ENCODE results near the gene MDM4.
"Not testable (repeated sequence)": the region's sequence is repeated elsewhere in the genome, so short reads cannot be mapped to it uniquely, and the experiment has no call there.

Gene MDM4

DNA sequence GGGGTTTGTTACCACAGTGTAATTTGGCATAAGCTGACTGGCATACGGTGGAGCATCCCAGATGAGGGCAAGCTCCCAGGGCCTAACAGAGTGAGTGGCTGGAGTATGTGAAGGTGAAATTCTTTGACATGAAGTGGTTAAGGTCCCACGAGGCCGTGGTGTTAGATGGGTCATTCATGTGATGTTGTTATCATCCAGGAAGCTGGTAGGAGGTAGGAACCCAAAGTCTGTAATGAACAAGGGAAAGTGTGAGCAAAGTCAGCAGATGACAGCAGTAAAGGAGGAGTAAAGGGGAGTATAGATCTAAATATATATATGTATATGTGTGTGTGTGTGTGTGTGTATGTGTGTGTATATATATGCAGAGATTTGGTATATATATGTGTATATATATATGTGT, 47.6 kb downstream of the MDM4 start:
- DNase-seq: no peak

DNA sequence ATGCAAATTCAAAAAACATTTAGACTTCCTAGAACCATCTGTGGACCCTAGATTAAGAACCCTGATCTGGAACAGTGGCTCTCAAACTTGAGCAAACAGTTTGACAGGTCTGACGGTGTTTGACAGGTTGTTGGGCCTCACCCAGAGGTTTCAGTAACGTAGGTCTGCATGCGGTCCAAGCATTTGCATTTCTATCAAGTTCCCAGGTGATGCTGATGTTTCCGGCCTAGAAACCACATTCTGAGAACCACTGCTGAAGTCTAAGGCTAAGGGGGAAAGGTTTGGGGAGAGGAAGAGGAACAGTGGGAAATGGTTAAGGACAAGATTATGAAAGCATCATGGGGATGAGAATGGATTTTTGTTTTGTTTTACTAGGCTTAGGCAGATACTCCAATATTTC, 48.6 kb downstream of the MDM4 start:
- peak; percentile 42 for DNase-seq

DNA sequence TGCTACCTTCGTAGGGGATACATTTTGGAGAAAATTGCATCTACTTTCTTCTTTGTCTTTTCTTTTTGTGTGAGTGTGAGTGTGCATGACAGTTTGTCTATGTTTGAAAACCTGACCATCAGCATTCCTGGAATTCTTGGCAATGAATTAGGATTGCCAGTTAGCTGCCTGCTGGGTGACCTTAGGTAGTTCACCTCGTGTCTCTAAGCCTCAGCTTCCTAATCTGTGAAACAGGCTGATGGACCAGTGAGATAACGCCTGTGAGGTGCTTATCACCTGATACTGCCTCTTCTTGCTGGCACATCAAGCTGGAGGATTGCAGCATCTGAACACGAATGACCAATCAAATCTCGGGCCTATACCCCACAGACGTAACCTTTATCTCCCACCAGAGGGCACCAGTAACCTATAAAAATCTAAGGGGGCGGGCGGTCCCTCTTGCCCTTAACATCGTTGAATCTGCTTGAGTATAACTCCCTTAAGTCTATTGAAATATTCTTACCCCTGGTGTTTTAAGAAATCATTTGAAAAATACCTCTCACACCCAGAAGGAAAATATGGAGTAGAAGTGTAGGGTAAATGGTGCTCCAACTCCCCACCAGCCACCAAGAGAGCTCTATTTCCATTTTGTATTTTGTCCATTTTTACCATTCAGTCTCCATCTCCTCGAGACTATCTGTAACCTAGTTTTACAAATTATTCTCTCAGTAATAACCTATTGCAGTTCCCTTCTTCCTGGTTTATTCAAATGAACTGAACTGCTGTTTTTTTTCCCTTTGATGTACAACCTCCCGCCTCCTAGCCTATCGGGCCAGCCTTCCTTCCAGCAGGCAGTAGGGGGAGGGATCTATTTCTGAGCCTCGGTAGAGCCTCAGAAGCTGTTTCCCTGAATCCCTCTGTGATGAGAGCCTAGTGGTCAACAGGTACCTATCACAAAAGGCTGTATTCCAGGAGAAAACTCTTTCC, 49.7 kb downstream of the MDM4 start:
- peak; percentile 70 for DNase-seq

DNA sequence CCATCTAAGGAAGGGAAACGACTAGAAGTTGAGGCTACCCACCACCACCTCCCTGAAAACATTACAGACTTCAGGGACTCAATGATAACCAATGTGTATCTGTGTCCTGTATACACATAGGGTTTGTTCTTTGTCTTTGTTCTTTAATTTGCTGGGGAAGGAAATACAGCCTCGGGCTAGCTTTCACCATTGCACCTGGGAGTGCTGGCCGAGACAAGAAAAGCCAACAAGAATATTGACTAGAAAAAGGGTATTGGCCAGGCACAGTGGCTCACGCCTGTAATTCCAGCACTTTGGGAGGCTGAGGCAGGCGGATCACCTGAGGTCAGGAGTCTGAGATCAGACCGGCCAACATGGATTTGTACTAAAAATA, 50.4 kb downstream of the MDM4 start:
- no peak for DNase-seq

DNA sequence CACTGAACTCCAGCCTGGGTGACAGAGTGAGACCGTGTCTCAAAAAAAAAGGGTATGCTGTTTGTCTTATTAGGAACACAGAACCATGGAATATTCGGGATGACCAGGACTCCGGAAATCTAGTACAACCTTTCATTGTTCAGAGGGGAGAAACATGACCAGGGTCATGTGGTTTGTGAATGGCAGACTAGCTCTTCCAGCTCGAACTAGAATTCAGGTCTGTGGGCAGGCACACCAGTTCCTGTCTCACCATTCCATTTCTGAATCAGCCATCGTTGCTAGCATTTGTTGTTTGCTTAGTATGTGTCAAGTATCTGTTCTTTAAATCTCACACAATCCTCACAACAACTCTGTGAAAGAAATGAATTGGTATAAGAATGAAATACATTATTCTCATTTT, 50.9 kb downstream of the MDM4 start:
- no peak for DNase-seq

DNA sequence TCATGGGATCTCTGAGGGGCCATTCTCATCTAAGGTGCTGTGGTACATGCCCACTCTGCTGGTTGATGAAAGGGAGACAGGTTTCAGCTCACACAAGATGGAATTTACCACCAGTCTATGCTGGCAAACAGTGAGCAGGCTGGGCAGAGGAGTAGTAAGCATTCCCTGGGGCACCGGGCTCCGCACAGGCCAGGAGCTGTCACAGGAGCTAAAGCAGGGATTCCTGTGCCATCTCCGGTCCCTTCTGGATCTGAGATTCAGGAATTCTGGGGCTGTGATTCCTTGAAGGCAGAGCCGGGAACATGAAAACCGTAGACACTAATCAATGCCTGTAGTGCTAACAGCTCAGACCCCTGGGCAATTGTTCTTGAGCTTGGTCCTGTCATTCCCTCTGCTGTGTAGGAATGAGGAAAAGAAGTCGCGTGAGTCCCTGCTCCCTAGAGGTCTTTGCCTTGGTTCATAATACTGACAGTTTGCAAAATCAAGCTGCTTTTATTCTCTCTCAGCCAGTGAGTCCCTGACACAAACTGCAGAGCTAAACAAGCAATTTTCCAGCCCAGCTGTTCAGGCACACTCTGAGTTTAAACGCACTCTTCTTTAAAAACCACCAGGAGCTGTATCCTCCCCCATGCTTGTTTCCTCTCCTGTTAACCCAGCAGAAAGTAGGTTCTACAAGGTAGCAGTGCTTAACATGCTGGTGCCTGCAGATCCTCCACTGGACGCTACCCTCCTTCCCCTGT, 52.5 kb downstream of the MDM4 start:
- no peak for DNase-seq

DNA sequence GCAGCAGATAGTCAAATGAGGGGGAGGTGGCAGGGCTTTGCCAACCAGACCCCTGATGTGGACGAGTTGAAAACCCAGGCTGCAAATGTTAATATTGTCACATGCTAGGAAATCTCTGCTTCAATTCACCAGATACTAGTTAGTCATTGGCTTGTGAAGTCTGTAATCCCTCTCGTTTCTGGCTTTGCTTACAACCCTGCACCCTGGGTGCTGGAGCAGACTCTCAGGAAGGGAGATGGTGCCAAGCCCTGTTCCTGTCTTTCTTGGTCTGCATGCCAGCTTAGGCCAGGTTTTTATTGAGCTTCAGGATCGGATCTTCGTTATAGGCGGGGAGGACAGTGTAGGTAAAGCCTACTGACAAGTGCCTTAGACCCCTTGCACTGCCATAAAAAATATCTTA, 53.3 kb downstream of the MDM4 start:
- DNase-seq: no peak

DNA sequence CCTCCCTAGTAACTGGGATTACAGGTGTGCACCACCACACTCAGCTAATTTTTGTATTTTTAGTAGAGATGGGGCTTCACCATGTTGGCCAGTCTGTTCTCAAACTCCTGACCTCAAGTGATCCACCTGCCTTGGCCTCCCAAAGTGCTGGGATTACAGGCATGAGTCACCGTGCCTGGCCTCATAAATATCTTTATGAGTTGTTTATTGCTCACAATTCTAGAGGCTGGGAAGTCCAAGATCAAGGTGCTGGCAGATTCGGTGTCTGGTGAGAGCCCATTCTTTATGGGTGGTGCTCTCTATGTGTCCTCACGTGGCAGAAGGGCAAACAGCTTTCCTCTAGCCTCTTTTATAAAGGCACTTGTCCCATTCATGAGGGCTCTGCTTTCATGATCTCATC, 53.8 kb downstream of the MDM4 start:
- DNase-seq: not testable (repeated sequence)

DNA sequence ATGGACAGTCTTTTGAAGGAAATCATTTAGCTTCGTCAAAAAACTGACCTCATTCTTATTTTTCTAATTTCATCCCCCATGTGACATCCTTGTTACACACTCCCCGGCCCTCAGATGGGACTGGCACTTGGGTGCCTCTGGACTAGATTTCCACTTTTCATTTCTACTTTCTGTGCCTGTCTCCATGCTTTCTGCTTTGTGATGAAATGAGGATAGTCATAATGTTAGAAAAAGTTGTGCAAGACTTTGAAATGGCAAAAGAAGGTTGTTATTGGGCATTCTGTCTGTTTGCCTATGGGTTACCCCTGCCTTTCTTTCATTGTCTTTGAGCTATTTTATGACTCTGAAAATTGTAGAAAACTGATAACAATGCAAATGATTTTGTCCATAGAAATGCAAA, 54.9 kb downstream of the MDM4 start:
- no peak for DNase-seq

DNA sequence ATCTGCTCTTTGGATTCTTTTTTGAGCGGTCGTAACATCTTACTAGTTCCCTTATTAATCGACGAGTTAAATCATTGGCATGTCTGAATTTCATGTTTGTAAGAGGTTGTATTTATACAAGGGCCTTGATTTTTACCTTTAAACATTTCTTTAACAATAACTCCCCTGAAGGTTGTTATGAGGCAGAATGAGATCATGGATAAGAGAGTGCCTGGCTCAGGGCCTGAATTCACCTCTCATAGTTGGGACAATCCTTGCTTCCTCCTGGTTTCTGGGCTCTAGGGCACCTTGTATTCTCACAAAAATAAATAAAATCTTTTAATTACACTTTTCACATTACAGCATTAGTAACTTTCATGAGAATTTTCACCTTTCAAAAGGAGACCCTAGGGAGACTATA, 55.4 kb downstream of the MDM4 start:
- DNase-seq: no peak

DNA sequence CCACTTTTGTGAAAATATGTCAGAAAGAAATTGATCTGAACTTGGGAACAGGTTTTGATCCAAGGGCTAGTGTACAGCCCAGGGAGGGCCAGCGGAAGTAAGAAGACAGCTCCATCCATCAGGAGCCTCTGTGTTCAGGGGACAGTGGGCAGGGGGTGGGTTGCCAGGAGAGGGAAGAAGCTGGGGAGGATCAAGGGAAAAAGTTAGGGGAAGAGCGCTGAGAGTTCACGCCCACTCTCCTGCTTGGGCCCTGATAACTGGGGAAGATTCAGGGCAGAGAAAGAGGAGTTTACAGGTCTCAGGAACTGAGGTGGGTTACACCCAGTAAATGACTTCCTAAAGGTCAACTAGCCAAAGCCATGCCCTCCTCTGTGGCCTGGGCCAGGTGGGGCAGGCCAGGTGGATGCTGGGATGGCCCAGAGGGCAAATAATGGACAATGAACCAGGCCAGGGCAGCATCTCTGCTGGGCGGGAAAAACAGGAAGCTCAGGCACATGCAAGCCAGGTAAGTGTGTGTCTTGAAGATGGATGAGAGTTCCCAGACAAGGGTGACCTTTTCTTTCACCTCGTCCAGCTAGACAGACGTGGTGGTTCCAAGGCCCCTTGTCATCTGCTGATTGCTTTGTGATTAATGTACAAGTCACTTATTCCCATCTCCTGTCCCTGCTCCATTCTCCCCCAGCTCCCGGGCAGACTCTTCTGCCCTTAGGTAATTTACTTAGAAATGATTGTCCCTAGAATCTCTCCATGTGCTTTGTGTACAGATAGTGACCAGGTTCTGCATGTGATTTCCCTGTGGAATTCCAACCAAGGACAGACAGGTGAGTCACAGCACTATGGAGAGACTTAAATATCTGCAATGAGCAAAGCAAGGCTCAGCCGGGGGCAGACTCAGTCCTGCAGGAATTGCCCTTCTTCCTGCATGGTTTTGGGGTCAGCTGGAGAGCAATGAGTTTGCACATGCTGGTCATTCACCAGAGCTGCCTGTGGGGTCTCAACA, 57.0 kb downstream of the MDM4 start:
- no peak for DNase-seq

DNA sequence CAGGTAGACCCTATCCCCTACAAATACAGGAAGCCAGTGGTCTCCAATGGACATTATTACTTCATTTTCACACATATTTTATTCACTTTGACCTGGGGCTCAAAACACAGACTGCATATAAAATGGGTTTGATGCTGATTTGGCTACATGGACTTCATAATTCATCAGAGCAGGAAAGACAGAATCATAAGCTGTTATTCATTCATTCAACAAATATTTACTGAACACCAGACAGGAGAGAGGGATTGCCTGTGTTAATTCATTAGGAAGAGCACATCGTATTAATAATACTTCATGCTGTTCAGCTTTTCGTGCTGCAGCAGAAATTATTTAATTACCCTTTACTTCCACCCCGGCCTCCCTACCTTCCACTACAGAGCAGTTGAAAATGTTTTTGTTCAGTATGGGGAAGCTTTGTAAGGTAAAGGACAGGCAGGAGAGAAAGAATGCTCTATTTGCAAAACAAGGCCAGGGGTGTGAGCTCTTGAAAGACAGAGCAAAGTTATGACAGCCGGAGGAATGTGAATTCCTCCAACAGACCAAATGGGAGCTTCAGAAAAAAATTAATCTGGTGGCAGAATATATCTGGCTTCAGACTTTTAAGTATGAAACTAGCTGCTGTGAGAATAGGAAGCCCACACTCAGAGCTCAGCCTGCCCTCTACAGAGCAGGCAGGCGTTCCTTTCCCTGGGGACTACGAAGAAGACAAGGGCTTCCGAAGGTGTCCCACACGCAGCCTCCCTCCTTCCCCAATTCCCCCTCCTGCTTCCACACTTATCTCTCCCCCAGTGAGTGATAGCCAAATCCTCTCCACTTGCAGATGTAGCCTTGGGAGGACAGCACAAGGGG, 58.0 kb downstream of the MDM4 start:
- no peak for DNase-seq

DNA sequence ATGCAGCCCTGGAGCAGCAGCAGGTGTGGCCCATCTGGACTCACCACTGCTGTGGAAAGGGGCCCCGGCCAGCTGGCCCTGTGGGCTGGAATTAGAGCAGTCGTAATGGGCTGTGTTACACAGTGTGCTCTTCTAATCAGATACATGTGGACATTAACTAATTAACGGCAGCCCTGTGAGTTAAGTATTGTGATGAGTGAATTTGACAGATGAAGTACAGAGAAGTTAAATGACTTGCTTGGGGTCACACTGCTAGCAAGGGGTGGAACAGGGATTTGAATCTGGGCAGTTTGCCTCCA, 58.6 kb downstream of the MDM4 start:
- no peak for DNase-seq

DNA sequence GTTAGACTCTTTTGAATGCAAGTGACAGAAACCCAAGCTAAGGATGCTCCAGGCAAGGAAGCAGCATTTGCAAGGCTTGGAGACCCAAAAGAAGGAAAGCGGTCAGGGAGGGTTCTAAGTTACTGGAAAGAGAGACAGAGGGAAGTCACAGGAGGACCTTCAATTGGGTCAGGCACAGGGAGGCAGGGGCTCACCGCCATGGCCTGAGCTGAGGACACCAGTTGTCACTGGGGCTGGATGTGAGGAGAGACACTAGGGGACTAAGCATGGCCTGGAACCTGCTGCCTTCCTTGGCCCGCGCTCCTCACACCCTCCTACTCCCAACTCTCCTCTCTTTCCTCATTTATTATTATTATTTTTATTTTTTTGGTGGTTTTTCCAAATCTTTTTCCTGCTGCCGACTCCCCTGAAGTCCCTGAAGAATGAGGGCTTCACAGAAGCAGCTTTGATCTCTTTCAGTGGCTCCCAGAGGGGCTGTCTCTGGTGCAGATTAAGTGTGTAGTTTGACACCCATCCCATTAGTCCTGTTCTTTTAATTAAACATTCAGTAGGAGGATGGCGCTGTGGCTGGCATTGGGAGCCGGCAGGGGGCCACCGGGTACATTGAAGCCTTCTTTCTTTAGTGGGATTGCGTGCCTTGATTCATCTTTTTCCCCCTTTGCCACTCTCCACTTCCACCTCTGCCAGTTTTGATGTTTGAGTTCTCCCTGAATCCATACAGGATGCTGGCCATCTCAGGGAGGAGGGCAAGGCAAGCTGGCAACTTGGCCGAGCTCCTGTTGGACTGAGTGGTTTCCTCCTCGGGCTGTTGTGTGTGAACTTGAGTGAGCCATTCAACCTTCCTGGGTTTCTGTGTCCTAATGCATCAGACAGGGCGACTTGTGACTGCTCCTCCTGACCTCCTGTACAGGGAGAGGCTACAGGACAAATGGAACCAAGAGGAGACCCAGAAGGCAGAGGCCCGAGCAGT, 59.3 kb downstream of the MDM4 start:
- DNase-seq: no peak

DNA sequence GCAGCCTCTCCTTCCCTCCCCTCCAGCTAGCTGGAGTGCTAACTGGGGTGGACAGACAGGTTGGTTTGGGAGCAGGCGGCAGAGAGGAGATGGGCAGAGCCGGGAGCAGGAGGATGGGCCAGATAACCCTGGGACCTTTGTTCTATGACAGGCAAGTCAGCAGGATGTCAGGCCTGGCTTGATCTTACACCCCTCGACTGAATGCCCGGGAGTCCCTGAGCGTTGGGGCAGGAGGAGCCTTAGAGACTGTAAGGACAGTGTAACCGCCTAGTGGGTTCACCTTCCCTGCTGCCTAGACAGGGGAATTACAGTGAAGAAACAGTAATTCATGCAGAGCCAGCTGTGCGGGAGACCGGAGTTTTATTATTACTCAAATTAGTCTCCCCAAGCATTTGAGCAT, 60.2 kb downstream of the MDM4 start:
- DNase-seq: no peak

DNA sequence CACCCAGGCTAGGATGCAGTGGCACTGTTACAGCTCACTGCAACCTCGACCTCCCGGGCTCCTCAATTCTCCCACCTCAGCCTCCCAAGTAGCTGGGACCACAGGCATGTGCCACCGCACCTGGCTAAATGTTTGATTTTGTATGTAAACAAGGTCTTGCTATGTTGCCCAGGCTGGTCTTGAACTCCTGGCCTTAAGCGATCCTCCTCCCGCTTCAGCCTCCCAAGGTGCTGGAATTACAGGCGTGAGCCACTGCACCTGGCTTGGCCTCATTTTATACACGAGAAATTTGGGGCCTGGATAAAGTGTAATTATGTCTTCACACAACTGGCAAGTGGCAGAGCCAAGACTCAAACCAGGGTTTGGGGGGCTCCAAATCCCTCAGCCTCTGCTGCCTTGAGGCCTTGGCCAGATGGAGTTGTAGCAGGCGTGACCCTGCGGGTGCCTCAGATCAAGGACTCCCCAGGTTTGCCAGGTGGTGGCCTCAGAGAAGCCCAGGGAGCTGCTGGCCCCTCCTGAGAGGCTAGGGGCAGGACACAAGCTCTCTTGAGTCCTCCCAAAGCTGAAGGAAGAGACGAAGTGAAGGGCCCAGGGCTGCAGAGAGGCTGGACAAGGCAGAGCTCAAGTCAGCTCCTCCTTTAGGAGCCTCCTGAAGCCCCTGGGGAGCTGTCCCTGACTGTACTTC, 61.7 kb downstream of the MDM4 start:
- DNase-seq: no peak

DNA sequence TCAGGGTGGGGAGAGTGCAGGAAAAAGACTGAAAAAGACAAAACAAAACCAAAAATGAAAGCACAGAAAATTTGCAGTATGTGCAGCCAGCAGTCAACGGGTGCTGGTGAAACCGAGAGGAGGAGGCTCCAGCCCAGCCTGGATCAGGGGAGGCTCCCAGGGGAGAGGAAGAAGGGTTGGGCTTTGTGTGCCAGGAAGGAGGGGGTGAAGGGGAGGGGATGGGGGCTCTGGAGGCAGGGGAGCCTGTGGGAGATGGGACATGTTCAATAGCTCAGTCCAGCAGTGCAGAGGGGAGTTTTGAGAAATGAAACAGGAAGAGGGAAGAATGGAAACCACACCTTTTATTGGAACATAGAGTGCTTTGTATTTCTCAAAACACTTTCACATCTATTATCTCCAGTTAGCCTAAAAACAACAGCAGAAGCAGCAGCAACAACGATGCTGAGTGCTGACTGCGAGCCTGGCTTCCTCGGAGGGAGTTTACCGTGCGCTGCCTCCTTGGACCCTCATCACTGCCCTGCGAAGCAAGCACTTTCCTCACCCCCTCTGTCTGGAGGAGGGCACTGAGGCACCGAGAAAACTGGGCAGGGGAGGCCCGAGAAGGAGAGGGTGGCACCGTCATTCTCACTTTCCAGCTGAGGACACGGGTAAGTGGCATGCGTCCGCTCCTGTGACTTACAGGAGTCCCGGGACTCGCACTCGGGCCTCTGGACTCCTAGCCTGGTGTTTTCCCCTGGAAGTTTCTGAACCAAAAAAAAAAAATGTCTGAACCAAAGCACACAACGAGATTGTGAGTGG, 62.9 kb downstream of the MDM4 start:
- no peak for DNase-seq

DNA sequence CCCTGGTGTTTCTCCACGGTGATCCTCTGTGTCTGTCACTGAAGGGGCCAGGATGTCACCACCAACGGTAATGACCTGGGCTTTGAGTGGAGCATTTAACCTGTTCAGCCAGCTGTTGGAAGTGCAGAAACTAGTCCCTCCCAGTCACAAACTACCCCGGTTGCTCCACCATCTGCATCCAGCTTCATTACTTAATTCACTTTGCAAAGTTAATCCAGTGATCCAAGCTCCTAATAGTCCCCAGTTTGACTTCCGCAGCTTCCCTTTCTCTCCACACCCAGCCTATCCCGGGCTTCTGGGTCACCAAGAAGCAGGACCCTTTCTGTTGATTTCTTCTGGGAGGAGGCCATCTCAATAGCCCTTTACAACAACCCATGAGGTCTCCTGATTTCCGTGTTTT, 63.5 kb downstream of the MDM4 start:
- DNase-seq: no peak

DNA sequence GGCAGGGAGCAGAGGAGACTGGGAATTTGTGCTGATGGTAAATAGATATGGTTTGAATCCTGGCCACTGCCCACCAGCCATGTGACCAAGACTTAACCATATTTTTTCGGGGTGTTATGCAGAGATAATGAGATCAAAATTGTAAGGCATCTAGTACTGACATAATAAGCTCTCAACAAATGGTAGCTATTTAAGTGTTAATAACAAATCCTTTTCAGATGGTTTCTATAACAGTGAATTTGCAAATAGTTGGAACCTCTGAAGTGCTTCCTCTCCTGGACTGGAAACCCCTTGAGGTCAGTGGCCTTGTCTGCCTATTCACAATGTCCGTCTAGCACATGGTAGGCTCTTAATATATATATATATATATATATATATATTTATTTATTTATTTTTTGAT, 64.7 kb downstream of the MDM4 start:
- DNase-seq: no peak

DNA sequence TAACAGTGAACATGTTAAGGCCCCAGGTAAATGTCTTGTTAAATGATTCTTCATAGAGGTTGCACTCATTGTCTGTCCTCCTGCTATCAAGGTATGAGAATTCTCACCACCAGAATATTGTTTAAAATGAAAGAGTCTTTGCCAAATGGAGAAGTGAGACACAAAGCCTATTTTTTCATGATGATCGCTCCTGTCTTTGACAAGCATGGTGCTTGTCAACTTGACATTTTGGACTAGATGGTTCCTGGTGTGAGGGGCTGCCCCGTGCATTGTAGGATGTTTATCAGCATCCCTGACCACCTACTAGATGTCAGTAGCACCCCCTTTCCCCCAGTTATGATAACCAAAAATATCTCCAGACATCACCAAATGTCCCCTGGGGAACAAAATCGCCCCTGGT, 65.6 kb downstream of the MDM4 start:
- DNase-seq: no peak

Data from CD4-positive, alpha-beta T cell treated with Interferon gamma for 1 hour (primary cell).